GM18519 (cell line): ENCODE results near the gene CHAT.

Source experiments
- ATAC-seq: cut with Tn5 transposase; IDR thresholded peaks from one replicate; pipeline ENCODE4 v1.9.1; 2021; ENCODE audit warnings: mild to moderate bottlenecking, moderate library complexity; ENCODE audit not compliant: unreplicated experiment, low FRiP score

CHAT gene

GRCh38 chr10:49596836-49597235 is 17.0 kb upstream of the CHAT start:
- ATAC-seq = no peak

- no peak for ATAC-seq
Observed at GRCh38 chr10:49597426-49598163, 16.2 kb upstream of the CHAT start.

GRCh38 chr10:49598164-49598856 is 15.5 kb upstream of the CHAT start:
- ATAC-seq = no peak

GRCh38 chr10:49598986-49599385 is 14.9 kb upstream of the CHAT start:
- no peak for ATAC-seq

- no peak for ATAC-seq
Observed at GRCh38 chr10:49599546-49599945, 14.3 kb upstream of the CHAT start.

- no peak for ATAC-seq
Observed at GRCh38 chr10:49600046-49600445, 13.8 kb upstream of the CHAT start.

- no peak for ATAC-seq
Observed at GRCh38 chr10:49600781-49601400, 12.9 kb upstream of the CHAT start.

- ATAC-seq = no peak
Observed at GRCh38 chr10:49601857-49602256, 12.0 kb upstream of the CHAT start.

- ATAC-seq = no peak
Observed at GRCh38 chr10:49602380-49603023, 11.3 kb upstream of the CHAT start.

GRCh38 chr10:49605216-49605938 is 8.5 kb upstream of the CHAT start:
- no peak for ATAC-seq

- no peak for ATAC-seq
Observed at GRCh38 chr10:49605939-49606509, 7.8 kb upstream of the CHAT start.

GRCh38 chr10:49606981-49607535 is 6.8 kb upstream of the CHAT start:
- ATAC-seq = peak; percentile 53

- no peak for ATAC-seq
Observed at GRCh38 chr10:49608166-49609005, 5.5 kb upstream of the CHAT start.

- no peak for ATAC-seq
Observed at GRCh38 chr10:49609006-49609282, 4.9 kb upstream of the CHAT start.

GRCh38 chr10:49609283-49610113 is 4.3 kb upstream of the CHAT start:
- no peak for ATAC-seq

- no peak for ATAC-seq
Observed at GRCh38 chr10:49610114-49610457, 3.8 kb upstream of the CHAT start, which contains the start of gene SLC18A3. Gene SLC18A3, plus strand, starts transcription at chr10:49610310. Its CDS starts 431 bp downstream, at chr10:49610741.

GRCh38 chr10:49610458-49611165 is 3.2 kb upstream of the CHAT start:
- ATAC-seq = no peak
